HG03354 (cell line): Measurements from ENCODE around the gene LMAN1L.

Experiments
- ATAC-seq: cut with Tn5 transposase; IDR thresholded peaks from one replicate; pipeline ENCODE4 v1.9.1; 2021; ENCODE audit warnings: mild to moderate bottlenecking; ENCODE audit not compliant: unreplicated experiment, poor library complexity, severe bottlenecking

Gene LMAN1L

GRCh38 chr15:74809242-74809641 is 3.4 kb upstream of the LMAN1L start:
- no peak for ATAC-seq

DNA sequence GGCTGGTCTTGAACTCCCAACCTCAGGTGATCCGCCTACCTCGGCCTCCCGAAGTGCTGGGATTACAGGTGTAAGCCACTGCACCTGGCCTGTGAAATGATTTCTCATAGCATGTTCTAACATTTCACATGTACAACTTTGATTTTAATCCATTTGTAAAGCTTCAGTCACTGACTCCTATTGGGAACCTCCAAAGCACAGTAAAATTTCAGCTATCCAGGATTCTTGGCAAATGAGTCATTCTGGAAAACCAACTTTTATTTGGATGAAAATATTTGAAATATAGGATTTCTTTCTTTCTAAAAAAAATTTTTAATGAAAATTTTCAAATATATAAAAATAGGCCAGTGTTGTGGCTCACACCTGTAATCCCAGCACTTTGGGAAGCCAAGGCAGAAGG is 2.7 kb upstream of the LMAN1L start:
- no peak for ATAC-seq

DNA sequence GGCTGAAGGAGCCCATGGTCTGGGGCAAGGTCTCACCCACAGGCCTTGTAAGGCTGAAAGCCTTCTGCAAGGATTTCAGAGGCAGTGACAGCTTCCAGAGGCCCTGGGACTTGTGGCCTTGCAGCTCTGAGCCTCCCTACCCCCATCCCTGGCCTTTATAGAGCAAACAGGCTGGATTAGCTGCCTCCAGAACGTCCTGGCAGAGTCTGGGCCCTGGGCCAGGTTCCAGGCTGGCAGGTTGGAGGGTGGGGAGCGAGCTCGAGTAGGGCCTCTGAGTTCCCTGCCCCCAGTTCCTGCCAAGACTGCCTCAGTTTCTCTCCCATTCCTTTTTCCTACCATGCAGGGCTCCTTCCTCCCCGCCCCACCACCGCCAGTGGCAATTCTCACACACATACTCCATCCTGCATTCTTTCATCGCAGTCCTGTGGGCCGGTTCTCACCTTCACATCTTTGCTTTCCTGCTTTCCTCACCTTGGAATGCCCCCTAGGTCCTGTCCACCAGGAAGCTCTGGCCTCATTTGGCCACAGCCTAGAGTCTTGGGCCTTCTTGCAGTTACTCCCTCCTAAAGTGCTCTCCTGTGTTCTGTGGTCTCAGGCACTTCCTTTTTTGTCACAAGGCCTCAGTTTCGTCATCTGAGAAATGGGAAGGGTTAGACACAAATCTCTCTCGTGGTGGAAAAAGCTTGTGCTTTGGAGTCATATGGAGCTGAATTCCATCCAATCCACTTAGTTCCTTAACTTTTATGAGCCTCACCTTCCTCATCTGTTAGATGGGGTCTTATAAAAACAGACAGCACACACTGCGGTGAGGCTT is 2.7 kb downstream of the LMAN1L start:
- ATAC-seq, result no peak

DNA sequence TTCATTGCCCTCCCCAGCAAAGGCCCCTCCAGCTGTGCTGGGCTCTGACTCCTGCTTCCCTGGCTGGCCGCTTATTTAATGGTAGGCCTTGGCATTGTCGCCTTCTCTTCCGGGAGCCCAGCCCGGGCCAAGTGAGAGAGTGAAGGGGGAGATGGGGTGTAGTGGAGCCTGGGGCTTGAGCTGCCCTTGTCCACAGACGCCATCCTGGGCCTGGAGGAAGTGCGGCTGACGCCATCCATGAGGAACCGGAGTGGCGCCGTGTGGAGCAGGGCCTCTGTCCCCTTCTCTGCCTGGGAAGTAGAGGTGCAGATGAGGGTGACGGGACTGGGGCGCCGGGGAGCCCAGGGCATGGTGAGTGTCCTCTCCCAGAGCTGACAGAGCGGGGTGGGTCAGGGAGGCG is 3.3 kb downstream of the LMAN1L start:
- no peak for ATAC-seq

DNA sequence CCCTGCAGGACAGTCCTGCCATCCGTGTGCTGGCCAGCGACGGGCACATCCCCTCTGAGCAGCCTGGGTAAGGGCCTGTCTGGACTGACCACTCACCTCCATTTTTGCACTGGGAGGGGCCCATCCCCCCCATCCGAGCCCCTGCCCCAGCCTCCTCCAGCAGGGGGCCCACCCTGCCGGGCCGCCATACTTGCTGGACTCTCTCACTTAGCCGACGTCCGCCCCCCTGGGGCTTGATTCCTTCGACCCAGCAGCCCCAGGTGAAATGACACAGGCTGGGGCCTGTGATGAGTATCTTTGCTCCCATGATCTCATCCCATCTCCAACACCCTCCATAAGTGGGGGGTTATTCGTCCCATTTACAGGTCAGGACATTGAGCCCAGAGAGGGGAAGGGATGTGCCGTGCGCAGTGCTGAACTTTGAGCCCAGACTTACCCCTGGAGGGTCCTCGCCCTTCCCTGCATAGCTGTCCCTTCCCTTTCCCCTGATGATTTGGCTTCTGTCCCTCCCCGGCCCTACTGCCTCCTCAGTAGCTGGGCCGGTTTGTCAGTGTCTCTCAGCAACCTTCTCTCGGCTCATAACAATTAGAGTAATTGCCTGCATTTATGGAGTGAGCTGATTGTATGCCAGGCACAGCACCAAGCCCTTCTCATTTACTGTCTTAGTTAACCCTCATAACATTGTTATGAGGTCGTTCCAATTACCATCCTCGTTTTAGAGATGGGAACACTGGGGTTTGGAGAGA is 4.2 kb downstream of the LMAN1L start:
- no peak for ATAC-seq

- no peak for ATAC-seq
Measured at GRCh38 chr15:74817370-74817737, 4.7 kb downstream of the LMAN1L start.

DNA sequence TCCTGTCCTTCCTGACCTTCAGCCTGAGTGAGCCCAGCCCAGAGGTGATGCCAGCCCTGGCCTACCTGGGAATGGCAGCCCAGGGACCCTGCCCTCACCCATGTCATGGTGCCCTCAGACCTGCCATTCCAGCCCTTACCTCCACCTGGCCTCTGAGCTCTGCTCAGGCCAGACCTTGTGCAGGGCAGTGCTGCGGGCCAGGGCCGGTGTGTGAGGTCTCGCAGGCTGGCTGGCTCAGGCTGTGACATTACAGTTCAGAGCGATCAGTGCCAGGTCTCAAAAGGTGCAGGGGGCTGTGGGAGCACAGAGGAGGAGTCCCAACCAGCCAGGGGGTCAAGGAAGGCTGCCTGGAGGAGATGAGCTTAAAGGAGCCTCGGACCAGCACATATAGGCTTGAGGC is 7.4 kb downstream of the LMAN1L start:
- no peak for ATAC-seq

GRCh38 chr15:74821091-74821789 is 8.6 kb downstream of the LMAN1L start:
- ATAC-seq, result peak; percentile 90

DNA sequence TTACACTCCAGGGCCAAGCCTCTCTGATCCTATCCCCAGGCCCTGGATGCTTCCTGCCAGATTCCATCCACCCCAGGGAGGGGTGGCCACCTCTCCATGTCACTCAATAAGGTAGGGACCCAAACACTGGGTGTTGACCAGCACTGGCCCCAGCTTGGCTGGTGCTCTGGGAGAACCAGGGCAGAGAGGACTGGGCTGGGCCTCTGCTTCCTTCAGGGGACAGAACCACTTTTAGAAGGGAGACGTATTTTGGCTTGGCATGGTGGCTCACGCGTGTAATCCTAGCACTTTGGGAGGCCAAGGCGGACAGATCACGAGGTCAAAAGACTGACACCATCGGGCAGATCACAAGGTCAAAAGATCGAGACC is 9.1 kb downstream of the LMAN1L start:
- ATAC-seq, result no peak

- ATAC-seq, result no peak
Measured at GRCh38 chr15:74822233-74822632, 9.6 kb downstream of the LMAN1L start.

DNA sequence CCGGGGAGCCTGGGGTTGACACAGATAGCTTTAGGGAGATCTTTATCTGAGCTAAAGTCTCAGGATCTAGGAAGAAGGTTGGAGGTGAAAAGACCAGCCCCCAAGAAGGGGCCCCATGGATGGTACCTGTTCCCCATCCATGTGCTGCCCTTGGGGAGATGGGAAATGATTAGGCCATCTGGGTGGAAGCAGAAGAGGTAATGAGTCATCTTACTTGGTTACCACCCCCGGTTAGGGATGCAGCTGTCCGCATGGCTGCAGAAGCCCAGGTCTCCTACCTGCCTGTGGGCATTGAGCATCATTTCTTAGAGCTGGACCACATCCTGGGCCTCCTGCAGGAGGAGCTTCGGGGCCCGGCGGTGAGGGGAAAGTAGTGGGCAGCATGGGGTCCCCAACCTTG is 10.7 kb downstream of the LMAN1L start:
- ATAC-seq, result no peak

DNA sequence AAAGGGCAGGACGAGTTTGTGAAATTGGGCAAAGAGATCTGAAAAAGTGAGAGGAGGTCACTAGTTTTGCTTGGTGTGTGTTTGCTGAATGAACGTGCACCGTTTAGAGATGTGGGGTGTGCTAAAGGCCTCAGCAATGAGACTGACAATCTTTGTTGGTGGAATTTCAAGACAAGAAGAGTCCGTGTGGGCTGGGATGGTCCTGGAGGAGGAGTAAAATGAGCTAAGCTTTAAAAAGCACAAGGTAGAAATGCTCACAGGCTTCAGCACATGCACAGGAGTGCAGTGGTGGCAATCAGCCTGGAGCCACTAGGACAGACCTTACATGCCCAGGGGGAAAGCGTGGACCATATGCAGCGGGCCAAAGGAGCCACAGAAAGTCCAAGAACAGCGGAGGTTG is 12.3 kb downstream of the LMAN1L start:
- no peak for ATAC-seq

- no peak for ATAC-seq
Measured at GRCh38 chr15:74825866-74826265, 13.2 kb downstream of the LMAN1L start.

DNA sequence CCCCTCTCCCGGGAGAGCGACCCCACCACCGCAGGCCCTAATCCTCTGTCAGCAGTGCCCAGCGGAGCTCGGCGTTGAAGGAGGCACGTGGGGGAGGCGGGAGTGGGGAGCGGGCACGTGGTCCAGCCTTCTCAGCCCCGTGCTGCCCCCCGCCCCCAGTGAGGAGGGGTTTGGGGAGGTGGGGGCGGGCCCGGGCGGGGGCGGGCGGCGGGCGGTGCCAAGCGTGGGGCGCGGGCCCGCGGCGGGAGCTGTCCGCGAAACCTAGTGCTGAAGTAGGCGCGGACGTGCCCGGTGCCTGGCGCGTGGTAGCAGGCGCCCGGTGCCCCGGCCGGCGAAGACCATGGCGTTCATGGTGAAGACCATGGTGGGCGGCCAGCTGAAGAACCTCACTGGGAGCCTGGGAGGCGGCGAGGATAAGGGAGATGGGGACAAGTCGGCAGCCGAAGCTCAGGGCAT is 13.8 kb downstream of the LMAN1L start, which contains the start of gene CPLX3:
TSS of gene CPLX3 (plus strand) at position 264 of the 456 bp plus-strand sequence. CDS start at position 341, 77 bp downstream.
- ATAC-seq, result no peak

- no peak for ATAC-seq
Measured at GRCh38 chr15:74826921-74827320, 14.3 kb downstream of the LMAN1L start.

DNA sequence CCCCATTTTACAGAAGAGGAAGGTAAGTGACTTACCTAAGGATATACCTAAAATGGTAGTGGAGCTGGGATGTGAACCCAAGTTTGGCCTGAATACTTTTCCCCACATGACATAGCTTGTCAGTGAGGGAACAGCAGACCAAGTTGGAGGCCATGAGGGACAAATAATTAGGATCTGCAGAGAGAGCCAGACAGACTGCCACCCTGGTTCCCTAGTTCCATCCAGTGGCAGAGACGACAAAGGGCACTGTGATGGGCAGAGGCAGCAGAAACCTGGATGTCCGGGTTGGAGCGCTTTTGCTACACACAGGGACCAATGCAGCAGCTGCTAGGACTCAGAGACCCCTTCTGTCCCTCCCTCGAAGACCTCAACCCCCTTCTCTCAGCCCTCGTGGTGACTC is 15.0 kb downstream of the LMAN1L start:
- ATAC-seq, result no peak

DNA sequence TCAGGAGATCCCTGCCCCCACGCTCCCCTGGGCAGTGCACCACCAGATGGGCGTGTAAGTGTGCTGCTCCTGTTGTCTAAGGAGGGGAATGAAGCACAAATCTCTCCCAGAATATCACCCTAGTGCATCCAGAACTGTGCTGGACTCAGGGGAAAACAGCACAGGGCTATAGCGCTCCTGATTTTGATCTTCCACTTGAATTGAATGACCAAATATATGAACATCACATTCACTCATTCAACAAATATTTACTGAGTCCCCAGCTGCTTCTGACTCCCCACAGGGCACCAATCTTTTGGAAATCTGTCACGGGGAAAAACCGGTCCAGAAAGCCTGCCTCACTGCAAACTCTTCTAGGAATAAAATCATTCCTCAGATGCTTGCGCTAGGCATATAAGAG is 16.2 kb downstream of the LMAN1L start:
- no peak for ATAC-seq

DNA sequence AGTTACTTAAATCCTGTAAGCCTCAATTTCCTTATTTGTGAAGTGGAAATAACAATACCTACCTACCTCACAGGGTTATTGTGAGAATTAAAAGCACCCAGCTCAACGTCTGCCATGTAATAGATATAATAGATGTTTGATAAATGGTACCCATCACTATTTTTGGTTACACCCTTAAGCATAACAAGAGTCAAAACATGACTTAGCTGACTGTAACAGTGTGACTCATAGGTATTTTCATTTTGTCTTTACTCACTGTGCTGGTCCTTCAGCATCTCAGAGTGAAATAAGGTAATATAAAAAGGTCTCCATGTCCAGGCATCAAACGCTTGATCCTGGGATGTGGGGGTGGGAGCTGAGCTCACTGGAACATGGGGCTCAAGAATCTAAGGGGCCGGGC is 16.9 kb downstream of the LMAN1L start:
- ATAC-seq, result no peak

- no peak for ATAC-seq
Measured at GRCh38 chr15:74829991-74830390, 17.4 kb downstream of the LMAN1L start.

- no peak for ATAC-seq
Measured at GRCh38 chr15:74830868-74831267, 18.2 kb downstream of the LMAN1L start.
